SU-DHL-6 (cell line): Measurements from ENCODE around the gene LXN.

Experiments used
- H2AFZ ChIP-seq: fragments of 200-600 bp; sonication (generic); 2 replicates; pipeline ENCODE4 v1.6.1; 2014; ENCODE audit warnings: low read depth, mild to moderate bottlenecking, moderate library complexity, mixed read lengths, antibody characterized with exemption, low read length; ENCODE audit not compliant: severe bottlenecking
- H3F3A ChIP-seq: fragments of 200-600 bp; shearing (Covaris generic); 2 replicates; pipeline ENCODE4 v1.6.0; 2016; ENCODE audit warnings: antibody characterized with exemption, mild to moderate bottlenecking; ENCODE audit not compliant: insufficient read depth
- H3K27ac ChIP-seq: fragments of 200-600 bp; sonication (generic); 2 replicates; pipeline ENCODE4 v1.5.1; 2016; ENCODE audit warnings: low read depth, mild to moderate bottlenecking, low read length, moderate library complexity, mixed read lengths
- H3K27me3 ChIP-seq: fragments of 200-600 bp; sonication (generic), shearing (Covaris generic); 2 replicates; pipeline ENCODE4 v1.6.0; 2014; ENCODE audit warnings: mild to moderate bottlenecking, low read length
- H3K36me3 ChIP-seq: fragments of 200-600 bp; sonication (generic); 2 replicates; pipeline ENCODE4 v1.6.1; 2014; ENCODE audit warnings: mild to moderate bottlenecking, low read length, mixed read lengths
- H3K4me2 ChIP-seq: fragments of 300-600, 200-600 bp; shearing (Covaris generic), sonication (generic); 2 replicates; pipeline ENCODE4 v1.6.0; 2014; ENCODE audit warnings: low read length, low read depth, mild to moderate bottlenecking; ENCODE audit not compliant: poor library complexity, severe bottlenecking
- H3K4me3 ChIP-seq: fragments of 200-600 bp; sonication (generic); 2 replicates; pipeline ENCODE4 v1.5.1; 2014; ENCODE audit warnings: antibody characterized with exemption, low read length, mild to moderate bottlenecking, mixed read lengths; ENCODE audit not compliant: insufficient read depth, poor library complexity, severe bottlenecking
- H3K79me2 ChIP-seq: fragments of 200-600 bp; sonication (generic); 2 replicates; pipeline ENCODE4 v1.6.1; 2014; ENCODE audit warnings: mild to moderate bottlenecking, low read length, moderate library complexity; ENCODE audit not compliant: insufficient read depth
- H3K9ac ChIP-seq: fragments of 200-600 bp; sonication (generic); 2 replicates; pipeline ENCODE4 v1.7.0; 2014; ENCODE audit warnings: mild to moderate bottlenecking, low read length
- H3K9me2 ChIP-seq: fragments of 200-600 bp; sonication (generic); replicated peaks from 2 replicates; pipeline ENCODE4 v1.6.1; 2014; ENCODE audit warnings: low read length; ENCODE audit not compliant: insufficient read depth
- H3K9me3 ChIP-seq: fragments of 200-600 bp; sonication (generic); 2 replicates; pipeline ENCODE4 v1.6.1; 2014; ENCODE audit warnings: low read length, mixed read lengths; ENCODE audit not compliant: insufficient read depth
- H4K20me1 ChIP-seq: fragments of 200-600 bp; sonication (generic); 2 replicates; pipeline ENCODE4 v1.6.1; 2014; ENCODE audit warnings: low read depth, mild to moderate bottlenecking, antibody characterized with exemption, low read length, moderate library complexity, mixed read lengths
- EZH2phosphoT487 ChIP-seq: fragments of 200-600 bp; sonication (generic), shearing (Covaris generic); conservative IDR thresholded peaks from 2 replicates; pipeline ENCODE4 v1.6.1; 2018; ENCODE audit warnings: mild to moderate bottlenecking, antibody characterized with exemption, low read length, moderate library complexity, mixed read lengths
- TF ChIP-seq, protein P1 (sequence below): fragments of 200-600 bp; sonication (generic); IDR thresholded peaks from one replicate; pipeline ENCODE4 v1.5.1; 2017; ENCODE audit warnings: antibody characterized with exemption, mild to moderate bottlenecking, low read length, moderate library complexity; ENCODE audit not compliant: insufficient read depth, poor library complexity, severe bottlenecking

The LXN gene

GRCh38 chr3:158659454-158660237, 12.8 kb downstream of the LXN start:
- Histone ChIP-seq H4K20me1 (no peaks in the 10 kb centered on the region), H3K4me3 (no peak overlapping the region), H3K79me2 (no peaks in the 10 kb centered on the region), H3F3A (no peaks in the 10 kb centered on the region), H3K4me2 (no peak overlapping the region), H2AFZ (no peak overlapping the region), H3K27ac (no peak overlapping the region), H3K9ac (no peak overlapping the region), H3K9me2 (no peaks in the 10 kb centered on the region), H3K9me3 (no peaks in the 10 kb centered on the region), H3K36me3 (peaks cover 24% of the 10 kb centered on the region; the same call in 1 of the 2 replicates), H3K27me3 (no peaks in the 10 kb centered on the region)
- TF ChIP-seq, protein P1, sequence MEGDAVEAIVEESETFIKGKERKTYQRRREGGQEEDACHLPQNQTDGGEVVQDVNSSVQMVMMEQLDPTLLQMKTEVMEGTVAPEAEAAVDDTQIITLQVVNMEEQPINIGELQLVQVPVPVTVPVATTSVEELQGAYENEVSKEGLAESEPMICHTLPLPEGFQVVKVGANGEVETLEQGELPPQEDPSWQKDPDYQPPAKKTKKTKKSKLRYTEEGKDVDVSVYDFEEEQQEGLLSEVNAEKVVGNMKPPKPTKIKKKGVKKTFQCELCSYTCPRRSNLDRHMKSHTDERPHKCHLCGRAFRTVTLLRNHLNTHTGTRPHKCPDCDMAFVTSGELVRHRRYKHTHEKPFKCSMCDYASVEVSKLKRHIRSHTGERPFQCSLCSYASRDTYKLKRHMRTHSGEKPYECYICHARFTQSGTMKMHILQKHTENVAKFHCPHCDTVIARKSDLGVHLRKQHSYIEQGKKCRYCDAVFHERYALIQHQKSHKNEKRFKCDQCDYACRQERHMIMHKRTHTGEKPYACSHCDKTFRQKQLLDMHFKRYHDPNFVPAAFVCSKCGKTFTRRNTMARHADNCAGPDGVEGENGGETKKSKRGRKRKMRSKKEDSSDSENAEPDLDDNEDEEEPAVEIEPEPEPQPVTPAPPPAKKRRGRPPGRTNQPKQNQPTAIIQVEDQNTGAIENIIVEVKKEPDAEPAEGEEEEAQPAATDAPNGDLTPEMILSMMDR: peak; percentile 62
- no peak for TF ChIP-seq EZH2phosphoT487

- Histone ChIP-seq H4K20me1 (no peaks in the 10 kb centered on the region), H3K9me3 (no peaks in the 10 kb centered on the region), H3K27ac (no peak overlapping the region), H3K9me2 (no peaks in the 10 kb centered on the region), H3K4me3 (no peak overlapping the region), H2AFZ (no peak overlapping the region), H3K9ac (no peak overlapping the region), H3K36me3 (peaks cover 24% of the 10 kb centered on the region; the same call in 1 of the 2 replicates), H3K27me3 (no peaks in the 10 kb centered on the region), H3K79me2 (no peaks in the 10 kb centered on the region), H3F3A (no peaks in the 10 kb centered on the region), H3K4me2 (no peak overlapping the region)
- TF ChIP-seq, protein P1: no peak
- TF ChIP-seq EZH2phosphoT487: no peak
Observed at GRCh38 chr3:158658889-158659288, 13.6 kb downstream of the LXN start.

DNA sequence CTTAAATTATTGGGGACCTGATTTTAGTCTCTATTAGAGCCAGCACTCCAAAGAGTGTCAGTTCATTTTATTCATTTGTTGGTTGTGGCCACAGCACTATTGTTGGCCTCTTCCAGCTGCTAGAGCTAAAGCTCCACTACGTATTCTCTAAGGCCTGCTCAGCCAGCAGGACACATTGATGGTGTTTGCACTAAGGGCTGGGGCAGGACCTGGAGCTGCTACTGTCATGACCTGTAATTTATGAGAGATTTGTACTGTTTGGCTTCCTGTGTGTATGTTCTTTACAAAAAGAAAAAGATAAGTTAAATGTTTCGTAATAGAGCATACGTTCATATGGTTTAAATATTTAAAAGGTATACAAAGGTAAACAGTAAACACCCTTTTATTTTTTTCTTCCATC, 20.0 kb downstream of the LXN start:
- no peak overlapping the region for H3K4me2 ChIP-seq
- peaks cover 42% of the 10 kb centered on the region for H3K36me3 ChIP-seq
- H2AFZ ChIP-seq: no peak overlapping the region
- TF ChIP-seq, protein P1: no peak
- TF ChIP-seq EZH2phosphoT487: no peak
- H3K27me3 ChIP-seq: no peaks in the 10 kb centered on the region
- no peaks in the 10 kb centered on the region for H3F3A ChIP-seq
- no peak overlapping the region for H3K9ac ChIP-seq
- no peaks in the 10 kb centered on the region for H3K9me3 ChIP-seq
- no peaks in the 10 kb centered on the region for H4K20me1 ChIP-seq
- no peak overlapping the region for H3K4me3 ChIP-seq
- H3K27ac ChIP-seq: no peak overlapping the region
- no peaks in the 10 kb centered on the region for H3K9me2 ChIP-seq
- peaks cover 7% of the 10 kb centered on the region; the same call in 1 of the 2 replicates for H3K79me2 ChIP-seq
